HS-27A (cell line): ENCODE data around the gene ADAM8.
"Not testable (repeated sequence)": the region's sequence is repeated elsewhere in the genome, so short reads cannot be mapped to it uniquely, and the experiment has no call there.

Experiments
- DNase-seq: peaks from one replicate; pipeline ENCODE4 v3.0.0-alpha.2; 2012; ENCODE audit warnings: low read depth, missing footprints

The ADAM8 gene

GRCh38 chr10:133276435-133277201 is at the start of gene ADAM8:
TSS of gene ADAM8 (minus strand) at chr10:133276868. CDS start at chr10:133276817, 51 bp downstream.
- DNase-seq, result no peak

GRCh38 chr10:133326223-133326551 is 49.5 kb upstream of the ADAM8 start:
- DNase-seq, result no peak

GRCh38 chr10:133325440-133326222 is 49.0 kb upstream of the ADAM8 start:
- no peak for DNase-seq

- DNase-seq, result no peak
Measured at GRCh38 chr10:133324857-133325260, 48.2 kb upstream of the ADAM8 start.

- no peak for DNase-seq
Measured at GRCh38 chr10:133324198-133324792, 47.6 kb upstream of the ADAM8 start.

GRCh38 chr10:133322064-133322709 is 45.5 kb upstream of the ADAM8 start:
- DNase-seq, result not testable (repeated sequence)

- DNase-seq, result not testable (repeated sequence)
Measured at GRCh38 chr10:133320852-133321422, 44.3 kb upstream of the ADAM8 start.

GRCh38 chr10:133318494-133319127 is 41.9 kb upstream of the ADAM8 start:
- no peak for DNase-seq

GRCh38 chr10:133316732-133317131 is 40.1 kb upstream of the ADAM8 start:
- DNase-seq, result no peak

GRCh38 chr10:133316266-133316665 is 39.6 kb upstream of the ADAM8 start:
- DNase-seq, result no peak

GRCh38 chr10:133315847-133316246 is 39.2 kb upstream of the ADAM8 start:
- DNase-seq, result no peak

GRCh38 chr10:133314911-133315310 is 38.2 kb upstream of the ADAM8 start:
- DNase-seq, result no peak

- no peak for DNase-seq
Measured at GRCh38 chr10:133313192-133313591, 36.5 kb upstream of the ADAM8 start.

- DNase-seq, result no peak
Measured at GRCh38 chr10:133312769-133313145, 36.1 kb upstream of the ADAM8 start.

GRCh38 chr10:133312016-133312768 is 35.5 kb upstream of the ADAM8 start:
- DNase-seq, result no peak

GRCh38 chr10:133311570-133311969 is 34.9 kb upstream of the ADAM8 start:
- no peak for DNase-seq

GRCh38 chr10:133310789-133311188 is 34.1 kb upstream of the ADAM8 start:
- no peak for DNase-seq

- DNase-seq, result no peak
Measured at GRCh38 chr10:133310399-133310755, 33.7 kb upstream of the ADAM8 start.

- no peak for DNase-seq
Measured at GRCh38 chr10:133309720-133310398, 33.2 kb upstream of the ADAM8 start.

GRCh38 chr10:133309100-133309719 is 32.5 kb upstream of the ADAM8 start:
- no peak for DNase-seq
